ENCODE results near the gene TCEAL4. TPM values are rescaled to one million over a fixed set of nuclear protein-coding genes. Genes with fewer than 3 reads are reported as not detected.

The TCEAL4 gene
- total RNA-seq, 4 donors from 2014 or later: 343 to 818 (median 418) TPM

- H3K4me3 ChIP-seq: peak overlapping the region; percentile 40 to 53 (median 41)
- 28% methylated on average over 16 of the region's 19 CpGs for WGBS
- no peak overlapping the region for H3K27ac ChIP-seq (replicated peaks in 1 of 4)
- TF ChIP-seq EP300 (IDR thresholded peaks at IDR 0.05) (no peak), POLR2A (IDR thresholded peaks at IDR 0.05; ENCODE audit: low read depth) (no peak), POLR2AphosphoS5 (IDR thresholded peaks at IDR 0.05) (no peak), CTCF (IDR thresholded peaks at IDR 0.05) (no peak)
- H3K4me1 ChIP-seq: no peaks in the 10 kb centered on the region
- intact Hi-C loops (cut with DNase I): no loop called here
- H3K27me3 ChIP-seq: peaks cover 0 to 4% (median 0%) of the 10 kb centered on the region in 4 donors
- no peaks in the 10 kb centered on the region for H3K9me3 ChIP-seq
- DNase-seq (ENCODE audit: extremely low spot score): no peak
- H3K36me3 ChIP-seq: no peaks in the 10 kb centered on the region
Observed at GRCh38 chrX:103554687-103555424, 30.5 kb upstream of the TCEAL4 start.

DNA sequence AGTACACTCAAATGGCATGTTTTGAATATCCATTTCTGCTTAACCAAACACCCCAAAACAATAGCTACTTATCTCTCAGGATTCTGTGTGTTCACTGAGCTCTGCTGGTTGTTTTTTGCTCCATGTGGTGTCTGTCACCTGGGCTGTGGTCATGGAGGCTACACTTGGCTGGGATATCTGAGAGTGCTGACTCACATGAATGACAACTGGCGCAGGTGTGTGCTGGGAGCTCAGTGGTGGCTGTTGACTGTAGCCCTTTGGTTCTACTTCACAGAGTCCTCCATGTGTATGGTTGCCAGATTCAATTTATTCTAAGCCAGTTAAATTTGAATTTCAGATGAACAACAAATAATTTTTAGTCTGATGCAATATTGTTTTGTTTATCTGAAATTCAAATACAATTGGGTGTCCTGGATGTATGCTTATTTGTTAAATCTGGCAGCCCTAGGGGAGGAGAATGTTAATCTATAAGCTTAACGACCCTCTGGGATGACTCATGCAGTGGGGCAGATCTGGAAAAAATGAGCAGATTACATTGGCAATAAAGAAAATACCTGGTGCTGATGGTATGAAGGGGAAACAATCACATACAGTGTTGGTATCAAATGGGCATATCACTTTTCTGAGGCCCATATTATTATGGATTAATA, 28.2 kb upstream of the TCEAL4 start:
- DNase-seq (ENCODE audit: extremely low spot score): no peak
- H3K4me1 ChIP-seq: no peaks in the 10 kb centered on the region
- no peak for TF ChIP-seq POLR2A (IDR thresholded peaks at IDR 0.05; ENCODE audit: low read depth)
- peaks cover 0 to 4% (median 0%) of the 10 kb centered on the region in 4 donors for H3K27me3 ChIP-seq
- no peaks in the 10 kb centered on the region for H3K9me3 ChIP-seq
- intact Hi-C loops (cut with DNase I): no loop called here
- WGBS: 39% methylated on average over 2 of the region's 2 CpGs
- H3K27ac ChIP-seq (replicated peaks in 1 of 4): no peak overlapping the region
- H3K4me3 ChIP-seq: no peak overlapping the region
- H3K36me3 ChIP-seq: no peaks in the 10 kb centered on the region

DNA sequence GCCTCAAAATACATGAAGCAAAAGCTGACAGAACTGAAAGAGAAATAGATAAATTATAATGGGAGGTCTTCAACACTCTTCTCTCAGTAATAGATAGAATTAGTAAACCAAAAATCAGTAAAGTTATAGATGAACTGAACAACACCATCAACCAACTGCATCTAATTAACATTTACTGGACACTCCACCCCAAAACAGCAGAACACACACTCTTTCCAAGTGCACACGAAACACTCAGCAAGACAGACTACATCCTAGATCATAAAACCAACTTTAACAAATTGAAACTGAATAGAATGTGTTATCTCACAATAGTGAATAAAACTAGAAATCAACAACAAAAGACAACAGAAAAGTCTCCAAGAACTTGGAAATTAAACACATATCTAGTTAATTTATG, 25.1 kb upstream of the TCEAL4 start:
- no peak overlapping the region for H3K27ac ChIP-seq (replicated peaks in 1 of 4)
- no peak for DNase-seq (ENCODE audit: extremely low spot score)
- intact Hi-C loops (cut with DNase I): no loop called here
- H3K9me3 ChIP-seq: no peaks in the 10 kb centered on the region
- TF ChIP-seq POLR2AphosphoS5 (IDR thresholded peaks at IDR 0.05) (no peak), POLR2A (IDR thresholded peaks at IDR 0.05; ENCODE audit: low read depth) (no peak), EP300 (IDR thresholded peaks at IDR 0.05) (no peak), CTCF (IDR thresholded peaks at IDR 0.05) (no peak)
- no peaks in the 10 kb centered on the region for H3K4me1 ChIP-seq
- WGBS: 26% methylated on average over 1 of the region's 1 CpG
- H3K27me3 ChIP-seq: no peaks in the 10 kb centered on the region
- no peaks in the 10 kb centered on the region for H3K36me3 ChIP-seq
- H3K4me3 ChIP-seq: no peak overlapping the region

DNA sequence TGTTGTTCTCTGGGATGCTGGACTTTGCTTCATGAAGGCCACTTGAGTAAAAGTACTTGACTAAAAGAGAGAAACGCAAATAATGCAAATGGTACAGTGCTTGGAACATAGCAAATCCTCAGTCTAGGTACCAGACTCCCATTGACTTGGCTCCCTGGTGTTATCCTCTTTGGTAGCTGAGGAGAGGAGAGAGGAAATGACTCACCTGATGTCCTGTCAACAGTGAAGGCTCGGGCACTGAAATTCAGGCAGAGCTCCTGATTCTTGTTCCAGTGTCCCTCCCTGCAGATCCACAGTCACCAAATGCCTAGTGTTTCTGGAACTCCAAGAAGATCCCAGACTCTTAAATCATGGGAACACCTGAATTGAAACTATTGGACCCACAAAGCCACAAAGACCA, 22.5 kb upstream of the TCEAL4 start:
- 75% methylated on average over 2 of the region's 2 CpGs for WGBS
- H3K36me3 ChIP-seq: no peaks in the 10 kb centered on the region

More for the DNA sequence above, 22.5 kb upstream of the TCEAL4 start:
- no peak for TF ChIP-seq CTCF (IDR thresholded peaks at IDR 0.05)
- no peak for TF ChIP-seq POLR2A (IDR thresholded peaks at IDR 0.05; ENCODE audit: low read depth)
- no peak for TF ChIP-seq POLR2AphosphoS5 (IDR thresholded peaks at IDR 0.05)
- no peak for TF ChIP-seq EP300 (IDR thresholded peaks at IDR 0.05)
- DNase-seq (ENCODE audit: extremely low spot score): no peak
- Histone ChIP-seq H3K4me3 (no peak overlapping the region), H3K27ac (replicated peaks in 1 of 4) (no peak overlapping the region), H3K9me3 (no peaks in the 10 kb centered on the region), H3K4me1 (no peaks in the 10 kb centered on the region), H3K27me3 (peaks cover 0 to 8% (median 0%) of the 10 kb centered on the region in 4 donors)
- intact Hi-C loops (cut with DNase I): no loop called here
